T-helper 2 cell treated with Interferon-gamma antibody and Interleukin-4, amounts not matched to agents 5 μg/mL and 100 μg/mL, for 36 hours (primary cell): Measurements from ENCODE around the gene HOXB1.

Source experiments
- DNase-seq: peaks from one replicate; pipeline ENCODE4 v3.0.0; 2021; ENCODE audit warnings: low spot score
- H3K27ac Mint-ChIP-seq: one replicate; pipeline ENCODE4 v1.8.0; 2021; ENCODE audit warnings: mild to moderate bottlenecking, mixed read lengths
- H3K27me3 Mint-ChIP-seq: one replicate; pipeline ENCODE4 v1.8.0; 2021; ENCODE audit warnings: low read depth, mixed read lengths
- H3K36me3 Mint-ChIP-seq: one replicate; pipeline ENCODE4 v1.8.0; 2021; ENCODE audit warnings: low read depth, mixed read lengths
- H3K4me1 Mint-ChIP-seq: one replicate; pipeline ENCODE4 v1.8.0; 2021; ENCODE audit warnings: low read depth, mixed read lengths
- H3K4me3 Mint-ChIP-seq: one replicate; pipeline ENCODE4 v1.8.0; 2022; ENCODE audit warnings: mild to moderate bottlenecking, moderate library complexity, mixed read lengths
- H3K9me3 Mint-ChIP-seq: one replicate; pipeline ENCODE4 v1.8.0; 2021; ENCODE audit warnings: mixed read lengths

Gene HOXB1

DNA sequence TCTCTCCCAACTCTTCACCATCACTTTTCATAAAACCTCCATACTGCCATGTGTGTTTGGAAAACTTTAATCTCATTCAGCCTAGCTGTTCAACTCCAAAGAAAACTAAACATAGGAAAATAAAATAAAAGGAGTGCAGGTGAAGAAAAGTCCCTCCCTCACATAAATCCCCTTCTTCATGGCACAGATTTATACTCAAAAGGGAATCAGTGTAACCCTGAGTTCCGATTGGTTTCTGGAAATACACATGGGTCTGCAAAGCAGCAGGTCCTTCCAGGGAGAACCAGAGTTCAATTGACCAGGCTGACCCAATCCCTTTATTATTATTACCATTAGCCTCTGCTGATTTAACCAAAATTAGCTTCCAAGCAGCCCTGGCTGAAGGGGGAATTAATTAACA is 23.0 kb upstream of the HOXB1 start:
- no peak overlapping the region for H3K27ac Mint-ChIP-seq
- H3K4me1 Mint-ChIP-seq, result peaks cover 12% of the 10 kb centered on the region
- no peak overlapping the region for H3K4me3 Mint-ChIP-seq
- H3K36me3 Mint-ChIP-seq, result peaks cover 16% of the 10 kb centered on the region
- DNase-seq, result no peak
- H3K27me3 Mint-ChIP-seq, result peaks cover 28% of the 10 kb centered on the region
- no peaks in the 10 kb centered on the region for H3K9me3 Mint-ChIP-seq

- Mint-ChIP-seq H3K27ac (no peak overlapping the region), H3K9me3 (no peaks in the 10 kb centered on the region)
Measured at GRCh38 chr17:48553190-48553547, 22.4 kb upstream of the HOXB1 start.

DNA sequence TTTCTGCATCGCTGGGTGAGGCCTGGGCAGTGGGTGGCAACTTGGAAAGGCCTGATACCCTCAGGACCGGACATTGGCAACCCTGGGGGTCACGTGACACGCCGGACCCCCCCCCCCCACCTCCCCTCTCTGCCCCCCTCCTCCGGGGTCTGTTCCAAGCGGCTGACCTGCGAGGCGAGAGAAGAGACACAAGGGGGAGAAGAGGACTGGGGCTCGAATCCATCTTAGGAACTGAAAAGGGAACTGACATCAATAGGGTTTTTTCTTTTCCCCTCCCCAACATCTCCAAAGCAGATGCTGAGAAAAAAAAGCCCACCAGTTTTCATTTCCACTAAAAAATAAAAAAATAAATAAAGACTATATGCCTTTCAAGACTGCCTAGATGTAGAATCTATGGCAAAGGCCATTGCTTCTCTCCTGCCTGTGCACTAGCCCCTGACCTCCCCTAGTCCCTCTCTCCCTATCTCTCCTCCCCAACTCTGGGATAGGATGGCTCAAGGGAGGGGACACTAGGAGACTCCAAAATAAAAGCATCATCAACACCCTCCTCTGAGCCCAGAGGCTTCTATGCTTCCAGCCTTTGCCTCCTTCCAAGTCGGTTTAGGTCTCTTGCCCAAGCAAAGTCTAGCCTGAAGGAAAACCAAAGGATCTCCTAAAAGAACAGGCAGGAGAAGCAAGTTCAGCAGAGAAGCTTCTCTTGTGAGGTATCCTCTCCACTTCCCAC is 21.8 kb upstream of the HOXB1 start:
- Mint-ChIP-seq H3K27ac (no peak overlapping the region), H3K4me1 (peaks cover 20% of the 10 kb centered on the region), H3K36me3 (peaks cover 16% of the 10 kb centered on the region), H3K4me3 (no peak overlapping the region), H3K9me3 (no peaks in the 10 kb centered on the region), H3K27me3 (peaks cover 24% of the 10 kb centered on the region)
- DNase-seq, result no peak

More at GRCh38 chr17:48553190-48553547, 22.4 kb upstream of the HOXB1 start:
- H3K36me3 Mint-ChIP-seq, result peaks cover 16% of the 10 kb centered on the region
- DNase-seq, result no peak
- peaks cover 16% of the 10 kb centered on the region for H3K4me1 Mint-ChIP-seq
- no peak overlapping the region for H3K4me3 Mint-ChIP-seq
- H3K27me3 Mint-ChIP-seq, result peaks cover 25% of the 10 kb centered on the region

DNA sequence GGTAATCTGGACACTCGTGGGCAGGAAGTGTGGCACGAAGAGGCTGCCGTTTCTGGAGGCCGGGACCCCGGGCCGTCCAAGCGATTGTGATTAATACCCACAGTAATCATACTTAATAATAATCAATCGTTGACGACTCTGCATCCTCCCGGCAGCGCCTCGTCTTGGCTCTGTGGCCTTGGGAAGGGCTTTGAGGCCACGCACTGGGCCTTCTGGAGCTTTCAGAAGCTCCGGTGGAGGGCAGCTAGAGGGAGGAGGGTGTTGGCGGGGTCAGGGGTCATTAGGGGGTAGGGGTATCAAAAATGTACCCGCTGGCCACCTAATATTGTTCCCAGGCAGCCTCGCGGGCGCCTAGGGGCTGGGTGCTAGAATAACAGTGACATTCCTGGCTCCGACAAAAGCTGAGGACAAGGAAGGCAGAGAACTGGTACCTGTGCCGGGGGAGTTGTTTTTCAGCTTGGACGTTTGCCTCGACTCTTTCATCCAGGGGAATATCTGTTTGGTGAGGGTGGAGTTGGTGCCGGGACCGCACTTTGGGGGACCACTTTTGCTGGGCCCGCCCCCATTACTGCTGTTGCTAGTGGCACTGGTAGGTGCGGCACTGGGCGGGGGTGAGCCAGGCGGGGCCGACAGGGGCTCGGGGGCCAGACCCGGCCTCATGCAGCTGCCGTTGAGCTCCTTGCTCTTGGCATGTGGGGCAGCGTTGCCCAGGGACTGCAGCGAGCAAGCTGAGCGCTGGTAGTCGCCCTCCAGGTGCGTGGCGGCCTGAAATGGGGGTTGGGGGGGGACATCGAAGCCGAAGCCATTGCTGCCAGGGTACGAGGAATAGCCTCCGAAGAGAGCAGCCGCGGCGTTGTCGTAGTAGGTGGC is 21.0 kb upstream of the HOXB1 start:
- Mint-ChIP-seq H3K27ac (no peak overlapping the region), H3K27me3 (peaks cover 22% of the 10 kb centered on the region), H3K36me3 (peaks cover 16% of the 10 kb centered on the region), H3K4me1 (peaks cover 27% of the 10 kb centered on the region), H3K9me3 (no peaks in the 10 kb centered on the region), H3K4me3 (no peak overlapping the region)
- DNase-seq, result no peak

GRCh38 chr17:48551214-48551555 is 20.4 kb upstream of the HOXB1 start:
- no peaks in the 10 kb centered on the region for H3K9me3 Mint-ChIP-seq
- peaks cover 16% of the 10 kb centered on the region for H3K27me3 Mint-ChIP-seq
- peaks cover 32% of the 10 kb centered on the region for H3K4me1 Mint-ChIP-seq
- H3K36me3 Mint-ChIP-seq, result peaks cover 16% of the 10 kb centered on the region
- no peak overlapping the region for H3K4me3 Mint-ChIP-seq
- DNase-seq, result no peak
- no peak overlapping the region for H3K27ac Mint-ChIP-seq

GRCh38 chr17:48550502-48551213 is 19.8 kb upstream of the HOXB1 start:
- Mint-ChIP-seq H3K4me1 (peaks cover 35% of the 10 kb centered on the region), H3K27ac (no peak overlapping the region), H3K27me3 (peaks cover 11% of the 10 kb centered on the region), H3K36me3 (peaks cover 16% of the 10 kb centered on the region), H3K9me3 (no peaks in the 10 kb centered on the region), H3K4me3 (no peak overlapping the region)
- DNase-seq, result no peak

DNA sequence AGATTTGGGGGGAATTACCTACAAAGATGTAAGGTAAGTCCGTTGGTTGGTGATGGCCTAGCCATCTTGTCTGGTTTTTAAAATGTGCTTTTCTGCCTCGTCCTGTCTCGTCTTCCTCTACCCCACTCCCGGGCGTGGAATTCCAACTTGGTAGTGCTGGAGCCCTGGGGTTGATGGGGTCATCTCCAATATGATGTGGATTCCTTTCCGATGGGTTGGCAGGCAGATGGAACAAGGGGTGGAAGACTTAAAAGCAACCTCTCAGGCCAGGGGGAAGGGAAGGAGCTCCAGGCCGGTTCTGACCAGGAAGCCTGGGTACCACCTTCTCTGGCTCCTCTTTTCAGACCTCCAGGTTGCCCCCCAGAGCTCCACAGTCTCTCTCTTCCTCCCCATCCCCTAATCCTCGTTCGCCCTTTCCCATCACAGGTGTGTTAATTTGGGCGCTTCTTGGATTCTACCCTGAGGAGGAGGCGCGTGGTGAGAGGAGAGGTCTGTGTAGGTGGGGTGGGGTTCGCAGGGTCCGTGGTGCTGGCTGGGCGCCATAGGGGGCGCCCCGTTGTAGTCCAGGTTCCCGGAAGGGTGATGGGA is 19.2 kb upstream of the HOXB1 start:
- Mint-ChIP-seq H3K27me3 (peaks cover 9% of the 10 kb centered on the region), H3K36me3 (peaks cover 15% of the 10 kb centered on the region), H3K4me1 (peaks cover 36% of the 10 kb centered on the region), H3K4me3 (no peak overlapping the region), H3K27ac (no peak overlapping the region), H3K9me3 (no peaks in the 10 kb centered on the region)
- no peak for DNase-seq

GRCh38 chr17:48549281-48549630 is 18.4 kb upstream of the HOXB1 start:
- no peak overlapping the region for H3K4me3 Mint-ChIP-seq
- H3K4me1 Mint-ChIP-seq, result peaks cover 39% of the 10 kb centered on the region
- peaks cover 3% of the 10 kb centered on the region for H3K27me3 Mint-ChIP-seq

DNA sequence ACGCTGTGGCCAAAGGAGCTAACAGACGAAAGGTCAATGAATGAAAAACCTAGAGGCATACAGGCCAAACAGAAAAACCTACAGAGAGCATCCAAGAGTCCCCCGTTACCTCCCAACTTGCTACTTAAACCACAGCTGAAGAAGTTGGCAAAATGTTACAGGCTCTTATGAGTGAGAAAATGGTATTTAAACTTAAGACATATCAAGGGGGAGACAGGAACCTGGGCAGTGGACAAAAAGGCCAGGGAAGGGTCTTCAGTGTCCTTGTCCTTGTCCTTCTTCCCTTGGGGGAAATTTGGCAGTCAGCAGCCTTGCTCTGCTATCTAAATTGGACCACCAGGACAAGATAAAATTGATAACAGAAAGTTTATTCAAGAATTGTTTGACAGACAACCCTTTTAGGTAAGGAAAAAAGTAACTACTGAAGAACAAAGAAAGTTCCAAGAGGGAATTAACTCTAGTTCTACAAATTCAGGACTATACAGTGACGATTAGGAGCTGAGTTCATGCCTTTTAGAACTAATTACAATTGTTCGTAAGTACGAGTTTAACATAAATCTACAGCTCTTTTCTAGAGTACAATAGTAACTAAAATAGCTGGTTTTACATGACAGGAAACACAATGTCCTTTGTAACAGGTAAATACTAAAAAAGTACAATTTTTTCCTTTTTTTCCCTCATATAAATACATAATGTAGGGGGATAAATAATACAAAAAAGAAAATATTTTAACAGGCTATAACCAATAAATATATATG is 17.9 kb upstream of the HOXB1 start:
- Mint-ChIP-seq H3K27me3 (peaks cover 4% of the 10 kb centered on the region), H3K4me1 (peaks cover 41% of the 10 kb centered on the region), H3K9me3 (no peaks in the 10 kb centered on the region), H3K4me3 (peak overlapping the region; percentile 69), H3K36me3 (peaks cover 17% of the 10 kb centered on the region), H3K27ac (peak overlapping the region; percentile 88)
- no peak for DNase-seq

More at GRCh38 chr17:48549281-48549630, 18.4 kb upstream of the HOXB1 start:
- H3K27ac Mint-ChIP-seq, result no peak overlapping the region
- no peak for DNase-seq
- peaks cover 16% of the 10 kb centered on the region for H3K36me3 Mint-ChIP-seq
- no peaks in the 10 kb centered on the region for H3K9me3 Mint-ChIP-seq

DNA sequence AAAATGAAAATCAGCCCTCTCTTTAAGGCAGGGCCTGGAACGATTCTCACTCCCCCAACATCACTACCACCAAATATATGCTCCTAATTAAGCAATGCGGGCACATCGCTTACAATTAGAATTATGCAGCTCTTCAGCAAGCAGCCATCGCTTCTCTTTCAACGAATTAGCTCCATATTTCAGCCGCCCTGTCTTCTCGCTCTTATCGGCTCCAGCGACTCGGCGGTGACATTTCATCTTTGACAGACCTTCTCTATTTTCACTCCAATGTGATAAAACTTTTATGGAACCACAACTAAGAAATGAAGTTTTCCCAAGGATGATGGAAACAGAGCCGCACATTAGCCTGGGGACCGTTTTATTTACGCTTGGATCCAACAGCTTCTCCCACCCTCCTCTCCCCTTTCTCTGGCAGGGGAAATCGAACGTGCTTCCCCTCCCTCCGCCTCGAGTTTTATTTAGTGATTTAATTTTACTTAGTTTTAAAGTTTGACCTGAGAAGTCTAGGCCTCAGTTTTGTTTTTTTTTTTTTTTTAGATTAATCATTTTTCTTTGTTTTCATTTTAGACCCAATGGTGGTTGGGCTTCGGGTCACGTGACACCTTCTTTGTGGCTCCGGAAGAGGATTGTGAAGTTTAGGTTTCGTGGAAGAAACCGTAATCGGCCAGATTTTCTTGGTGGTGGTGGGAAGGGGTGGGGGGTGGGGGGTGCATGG is 17.2 kb upstream of the HOXB1 start:
- Mint-ChIP-seq H3K27ac (peak overlapping the region; percentile 88), H3K4me3 (peak overlapping the region; percentile 69), H3K4me1 (peaks cover 41% of the 10 kb centered on the region), H3K36me3 (peaks cover 17% of the 10 kb centered on the region), H3K27me3 (peaks cover 4% of the 10 kb centered on the region), H3K9me3 (no peaks in the 10 kb centered on the region)
- DNase-seq, result peak; percentile 38

- Mint-ChIP-seq H3K4me1 (peaks cover 43% of the 10 kb centered on the region), H3K27ac (peak overlapping the region; percentile 88), H3K36me3 (peaks cover 23% of the 10 kb centered on the region), H3K9me3 (no peaks in the 10 kb centered on the region), H3K4me3 (peak overlapping the region; percentile 69), H3K27me3 (peaks cover 4% of the 10 kb centered on the region)
- DNase-seq, result peak; percentile 11
Measured at GRCh38 chr17:48546924-48547807, 16.4 kb upstream of the HOXB1 start.
